Measurements from ENCODE around the gene ANO4.

Gene ANO4

GRCh38 chr12:101015044-101015443 lies 220.5 kb downstream of the ANO4 start:
- TF ChIP-seq, protein P1, sequence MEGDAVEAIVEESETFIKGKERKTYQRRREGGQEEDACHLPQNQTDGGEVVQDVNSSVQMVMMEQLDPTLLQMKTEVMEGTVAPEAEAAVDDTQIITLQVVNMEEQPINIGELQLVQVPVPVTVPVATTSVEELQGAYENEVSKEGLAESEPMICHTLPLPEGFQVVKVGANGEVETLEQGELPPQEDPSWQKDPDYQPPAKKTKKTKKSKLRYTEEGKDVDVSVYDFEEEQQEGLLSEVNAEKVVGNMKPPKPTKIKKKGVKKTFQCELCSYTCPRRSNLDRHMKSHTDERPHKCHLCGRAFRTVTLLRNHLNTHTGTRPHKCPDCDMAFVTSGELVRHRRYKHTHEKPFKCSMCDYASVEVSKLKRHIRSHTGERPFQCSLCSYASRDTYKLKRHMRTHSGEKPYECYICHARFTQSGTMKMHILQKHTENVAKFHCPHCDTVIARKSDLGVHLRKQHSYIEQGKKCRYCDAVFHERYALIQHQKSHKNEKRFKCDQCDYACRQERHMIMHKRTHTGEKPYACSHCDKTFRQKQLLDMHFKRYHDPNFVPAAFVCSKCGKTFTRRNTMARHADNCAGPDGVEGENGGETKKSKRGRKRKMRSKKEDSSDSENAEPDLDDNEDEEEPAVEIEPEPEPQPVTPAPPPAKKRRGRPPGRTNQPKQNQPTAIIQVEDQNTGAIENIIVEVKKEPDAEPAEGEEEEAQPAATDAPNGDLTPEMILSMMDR (IDR thresholded peaks at IDR 0.05; ENCODE audit: low read depth, low read length, missing control alignments) = no peak
- no peak for DNase-seq (ENCODE audit: low read depth)
- in situ Hi-C loops (cut with HindIII; ENCODE audit: low sequenced_read_pairs) = loop anchor here (5.0 kb wide), 1 partner anchor 37 kb away; no protein-coding TSS in a partner anchor
- no peak overlapping the region for H3K4me3 ChIP-seq (ENCODE audit: low read depth, low read length)

DNA sequence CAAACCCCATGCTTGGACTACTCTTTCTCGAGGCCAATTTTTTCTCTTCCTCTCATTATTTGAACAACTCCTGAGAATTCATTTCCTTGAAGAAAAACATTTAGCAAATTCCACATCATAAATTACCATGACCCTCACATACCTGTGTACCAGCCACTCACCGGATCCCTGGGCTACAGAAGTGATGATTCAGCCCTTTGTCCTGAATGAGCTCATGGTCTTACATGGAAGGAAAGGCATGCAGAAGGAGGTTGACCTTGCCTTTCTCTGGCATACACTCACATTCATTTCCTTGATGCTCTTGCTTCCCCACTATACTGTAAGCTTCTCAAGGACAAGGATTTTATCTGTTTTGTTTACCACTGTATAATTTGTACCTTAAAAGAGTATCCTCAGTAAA lies 224.0 kb downstream of the ANO4 start:
- DNase-seq (ENCODE audit: low read depth) = peak; percentile 96
- H3K4me3 ChIP-seq (ENCODE audit: low read depth, low read length) = no peak overlapping the region
- TF ChIP-seq, protein P1 (IDR thresholded peaks at IDR 0.05; ENCODE audit: low read depth, low read length, missing control alignments) = no peak
- in situ Hi-C loops (cut with HindIII; ENCODE audit: low sequenced_read_pairs) = loop anchor here (5.0 kb wide), 1 partner anchor 34 kb away; no protein-coding TSS in a partner anchor

DNA sequence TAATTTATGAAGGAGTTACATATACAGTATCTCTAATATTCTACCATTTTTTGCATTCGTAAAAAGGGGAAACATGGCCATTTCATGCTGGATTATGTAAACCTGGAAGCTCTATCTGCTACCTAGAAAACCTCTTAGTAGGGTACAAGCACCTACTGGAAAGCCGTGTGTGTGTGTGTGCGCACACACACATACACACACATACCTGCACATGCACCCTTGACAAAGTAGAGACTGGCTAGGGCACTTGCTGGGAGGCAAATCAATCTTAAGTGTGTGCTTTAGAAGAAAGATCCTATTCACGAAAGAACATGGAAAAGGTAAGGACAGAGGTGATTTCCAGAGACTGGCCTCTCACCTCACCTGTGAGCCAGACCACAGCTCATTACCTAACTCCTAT lies 224.6 kb downstream of the ANO4 start:
- no peak for DNase-seq (ENCODE audit: low read depth)
- in situ Hi-C loops (cut with HindIII; ENCODE audit: low sequenced_read_pairs) = loop anchor here (5.0 kb wide), 1 partner anchor 33 kb away; no protein-coding TSS in a partner anchor
- TF ChIP-seq, protein P1 (IDR thresholded peaks at IDR 0.05; ENCODE audit: low read depth, low read length, missing control alignments) = no peak

GRCh38 chr12:101019667-101020066 lies 225.1 kb downstream of the ANO4 start:
- DNase-seq (ENCODE audit: low read depth) = no peak
- TF ChIP-seq, protein P1 (IDR thresholded peaks at IDR 0.05; ENCODE audit: low read depth, low read length, missing control alignments) = no peak
- in situ Hi-C loops (cut with HindIII; ENCODE audit: low sequenced_read_pairs) = loop anchor here (5.0 kb wide), 1 partner anchor 33 kb away; no protein-coding TSS in a partner anchor
- H3K4me3 ChIP-seq (ENCODE audit: low read depth, low read length) = no peak overlapping the region

More for the DNA sequence above, 224.6 kb downstream of the ANO4 start:
- no peak overlapping the region for H3K4me3 ChIP-seq (ENCODE audit: low read depth, low read length)

DNA sequence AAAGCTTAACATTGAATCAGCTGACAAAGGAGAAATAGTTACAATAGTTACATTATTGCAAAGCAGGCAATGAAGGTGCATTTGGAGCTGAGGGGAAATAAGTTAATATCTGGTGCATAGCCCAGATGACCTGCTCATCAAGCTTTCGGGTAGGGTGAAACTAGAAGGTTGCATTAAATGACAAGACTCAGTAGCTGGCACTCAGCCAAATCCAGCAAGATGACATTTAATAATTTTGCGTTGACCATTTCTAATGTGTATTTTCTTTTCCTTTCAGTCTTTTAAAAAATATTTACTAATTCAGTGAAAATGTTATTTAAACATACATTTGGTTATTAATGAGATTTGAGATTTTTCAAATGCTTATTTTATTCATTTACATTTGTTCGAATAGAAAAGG lies 226.9 kb downstream of the ANO4 start:
- in situ Hi-C loops (cut with HindIII; ENCODE audit: low sequenced_read_pairs) = no loop called here
- H3K4me3 ChIP-seq (ENCODE audit: low read depth, low read length) = no peak overlapping the region
- DNase-seq (ENCODE audit: low read depth) = no peak
- TF ChIP-seq, protein P1 (IDR thresholded peaks at IDR 0.05; ENCODE audit: low read depth, low read length, missing control alignments) = no peak

- TF ChIP-seq, protein P1 (IDR thresholded peaks at IDR 0.05; ENCODE audit: low read depth, low read length, missing control alignments) = no peak
- in situ Hi-C loops (cut with HindIII; ENCODE audit: low sequenced_read_pairs) = no loop called here
- peak; percentile 86 for DNase-seq (ENCODE audit: low read depth)
- no peak overlapping the region for H3K4me3 ChIP-seq (ENCODE audit: low read depth, low read length)
These were observed 227.4 kb downstream of the ANO4 start for GRCh38 chr12:101021911-101022388.

Data from astrocyte of the cerebellum (primary cell).